Uterus (tissue), 2 donors: ENCODE results near the gene DEAF1.

Experiments
- CTCF ChIP-seq, 4 experiments: fragments of 200-600 bp in 2 of 4; fragments of 450-650 bp in 2 of 4; sonication (generic) in 2 of 4; IDR thresholded peaks; one replicate each; pipeline ENCODE4 v1.5.1; 2016 to 2019; ENCODE audit warnings: antibody characterized with exemption in 4 of 4, mild to moderate bottlenecking in 2 of 4, moderate library complexity in 1 of 4
- POLR2A ChIP-seq, 2 donors: fragments of 450-650 bp; IDR thresholded peaks; one replicate each; pipeline ENCODE4 v1.6.1; 2016; ENCODE audit warnings: antibody characterized with exemption in 2 of 2, mild to moderate bottlenecking in 1 of 2, moderate library complexity in 1 of 2

GRCh38 chr11:596374-596773, 98.6 kb downstream of the DEAF1 start:
- no peak for TF ChIP-seq CTCF (IDR thresholded peaks at IDR 0.05)
- TF ChIP-seq POLR2A (IDR thresholded peaks at IDR 0.05) = no peak
